GM12872 (cell line): ENCODE measurements around the gene RCC1.

Experiments
- TF ChIP-seq, protein P1 (sequence below): IDR thresholded peaks from 3 replicates; pipeline ENCODE4 v1.5.1; 2011; ENCODE audit warnings: low read depth, mild to moderate bottlenecking, low read length, moderate library complexity; ENCODE audit not compliant: insufficient read depth

Gene RCC1, protein sequence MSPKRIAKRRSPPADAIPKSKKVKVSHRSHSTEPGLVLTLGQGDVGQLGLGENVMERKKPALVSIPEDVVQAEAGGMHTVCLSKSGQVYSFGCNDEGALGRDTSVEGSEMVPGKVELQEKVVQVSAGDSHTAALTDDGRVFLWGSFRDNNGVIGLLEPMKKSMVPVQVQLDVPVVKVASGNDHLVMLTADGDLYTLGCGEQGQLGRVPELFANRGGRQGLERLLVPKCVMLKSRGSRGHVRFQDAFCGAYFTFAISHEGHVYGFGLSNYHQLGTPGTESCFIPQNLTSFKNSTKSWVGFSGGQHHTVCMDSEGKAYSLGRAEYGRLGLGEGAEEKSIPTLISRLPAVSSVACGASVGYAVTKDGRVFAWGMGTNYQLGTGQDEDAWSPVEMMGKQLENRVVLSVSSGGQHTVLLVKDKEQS

DNA sequence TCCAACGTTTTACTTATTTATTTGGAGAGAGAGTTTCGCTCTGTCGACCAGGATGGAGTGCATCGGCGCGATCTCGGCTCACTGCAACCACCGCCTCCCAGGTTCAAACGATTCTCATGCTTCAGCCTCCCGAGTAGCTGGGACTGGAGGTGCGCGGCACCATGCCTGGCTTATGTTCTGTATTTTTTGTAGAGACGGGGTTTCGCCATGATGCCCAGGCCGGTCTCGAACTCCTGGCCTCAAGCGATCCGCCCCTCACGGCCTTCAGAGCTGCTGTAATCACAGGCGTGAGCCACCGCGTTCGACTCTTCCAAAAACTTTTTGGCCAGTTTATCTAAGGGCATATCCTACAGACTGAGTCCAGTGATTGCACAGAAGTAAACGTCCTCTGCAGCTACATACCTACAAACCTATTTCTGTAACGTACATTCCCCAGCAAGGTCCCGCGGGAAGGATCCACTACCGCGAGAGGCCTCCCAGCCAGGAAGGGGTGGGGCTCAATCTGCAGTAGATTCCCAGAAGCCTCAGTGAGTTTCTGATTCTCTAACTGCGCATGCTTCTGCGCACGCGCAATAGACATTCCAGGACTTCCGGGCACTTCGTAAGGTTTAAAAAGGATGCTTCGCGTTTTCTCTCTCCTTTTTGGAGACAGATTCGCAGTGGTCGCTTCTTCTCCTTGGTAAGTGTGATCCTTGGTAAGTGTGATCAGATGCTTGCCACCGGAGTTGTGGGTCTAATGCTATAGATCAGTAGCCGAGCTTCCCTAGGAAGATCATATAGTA lies at the start of gene RCC1:
TSS of gene RCC1 (plus strand) at position 638 of the 782 bp plus-strand sequence. CDS start 23,824 bp downstream, outside the sequence.
- TF ChIP-seq, protein P1, sequence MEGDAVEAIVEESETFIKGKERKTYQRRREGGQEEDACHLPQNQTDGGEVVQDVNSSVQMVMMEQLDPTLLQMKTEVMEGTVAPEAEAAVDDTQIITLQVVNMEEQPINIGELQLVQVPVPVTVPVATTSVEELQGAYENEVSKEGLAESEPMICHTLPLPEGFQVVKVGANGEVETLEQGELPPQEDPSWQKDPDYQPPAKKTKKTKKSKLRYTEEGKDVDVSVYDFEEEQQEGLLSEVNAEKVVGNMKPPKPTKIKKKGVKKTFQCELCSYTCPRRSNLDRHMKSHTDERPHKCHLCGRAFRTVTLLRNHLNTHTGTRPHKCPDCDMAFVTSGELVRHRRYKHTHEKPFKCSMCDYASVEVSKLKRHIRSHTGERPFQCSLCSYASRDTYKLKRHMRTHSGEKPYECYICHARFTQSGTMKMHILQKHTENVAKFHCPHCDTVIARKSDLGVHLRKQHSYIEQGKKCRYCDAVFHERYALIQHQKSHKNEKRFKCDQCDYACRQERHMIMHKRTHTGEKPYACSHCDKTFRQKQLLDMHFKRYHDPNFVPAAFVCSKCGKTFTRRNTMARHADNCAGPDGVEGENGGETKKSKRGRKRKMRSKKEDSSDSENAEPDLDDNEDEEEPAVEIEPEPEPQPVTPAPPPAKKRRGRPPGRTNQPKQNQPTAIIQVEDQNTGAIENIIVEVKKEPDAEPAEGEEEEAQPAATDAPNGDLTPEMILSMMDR = no peak

DNA sequence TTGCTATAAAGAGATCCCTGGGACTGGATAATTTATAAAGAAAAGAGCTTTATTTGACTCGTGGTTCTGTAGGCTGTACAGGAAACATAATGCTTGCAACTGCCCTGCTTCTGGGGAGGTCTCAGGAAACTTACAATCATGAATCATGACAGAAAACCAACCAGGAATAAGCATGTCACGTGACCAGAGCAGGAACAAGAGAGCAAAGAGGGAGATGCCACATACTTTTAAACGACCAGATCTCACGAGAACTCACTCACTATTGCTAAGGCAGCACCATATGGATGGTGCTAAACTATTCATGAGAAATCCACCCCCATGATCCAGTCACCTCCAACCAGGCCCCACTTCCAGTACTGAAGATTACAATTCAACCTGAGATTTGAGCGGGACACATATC lies 49.8 kb upstream of the RCC1 start:
- TF ChIP-seq, protein P1 = no peak

DNA sequence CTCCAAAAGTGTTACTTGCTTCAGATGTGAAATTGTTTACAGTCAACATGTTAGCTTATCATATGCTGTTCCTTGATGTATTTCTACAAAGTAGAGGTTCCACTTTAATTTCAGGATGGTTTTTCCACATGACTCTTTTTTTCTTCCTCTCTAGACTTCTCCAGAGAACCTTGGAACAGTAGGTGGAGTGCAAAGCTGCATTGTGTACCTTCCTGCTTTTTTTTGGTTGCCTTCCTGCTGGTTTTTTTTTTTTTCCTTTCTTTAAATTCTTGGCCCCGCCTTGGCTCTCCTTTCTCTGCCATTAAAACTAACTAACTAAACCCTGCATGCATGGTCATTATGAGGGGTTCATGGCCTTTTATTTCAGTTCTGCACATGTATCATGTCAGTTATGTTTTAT lies 48.2 kb upstream of the RCC1 start:
- TF ChIP-seq, protein P1 = no peak

DNA sequence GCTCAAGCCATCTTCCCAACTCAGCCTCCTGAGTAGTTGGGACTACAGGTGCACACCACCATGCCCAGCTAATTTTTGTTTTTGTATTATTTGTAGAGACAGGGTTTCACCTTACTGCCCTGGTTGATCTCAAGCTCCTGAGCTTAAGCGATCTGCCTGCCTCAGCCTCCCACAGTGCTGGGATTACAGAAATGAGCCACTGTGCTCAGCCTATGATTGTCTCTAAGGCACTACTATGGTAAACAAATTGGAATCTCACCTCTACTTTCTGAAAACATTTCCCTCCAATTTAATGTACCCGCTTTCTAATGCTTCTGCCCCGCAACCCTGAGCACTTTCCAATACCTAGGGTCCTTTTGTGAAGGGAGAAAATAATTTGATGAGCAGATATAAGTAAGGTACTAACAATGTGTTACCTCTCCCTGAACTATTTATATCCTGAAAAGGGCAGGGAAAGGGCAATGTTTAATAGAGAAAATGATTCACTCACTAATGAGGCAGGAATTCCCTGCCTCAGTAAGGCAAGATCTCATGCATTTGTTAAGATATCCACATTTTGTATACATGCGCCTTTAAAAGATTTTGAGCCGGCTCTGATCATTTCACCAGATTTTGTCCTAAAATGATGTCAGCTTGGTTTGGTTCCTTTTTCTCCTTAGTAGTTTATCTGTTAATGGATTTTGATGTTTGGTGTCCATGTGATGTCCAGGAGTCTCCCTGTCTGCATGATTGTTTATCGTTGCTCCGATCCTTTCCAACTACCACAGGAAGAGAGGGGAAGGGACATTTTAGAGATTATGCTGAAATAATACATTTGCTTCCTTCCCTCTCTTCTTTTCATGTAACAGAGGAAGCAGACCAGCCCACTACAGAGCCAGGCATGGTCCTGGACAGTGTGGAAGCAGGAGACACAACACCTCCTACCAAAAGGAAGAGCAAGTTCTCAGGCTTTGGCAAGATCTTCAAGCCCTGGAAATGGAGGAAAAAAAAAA lies 47.3 kb upstream of the RCC1 start:
- TF ChIP-seq, protein P1 = no peak

DNA sequence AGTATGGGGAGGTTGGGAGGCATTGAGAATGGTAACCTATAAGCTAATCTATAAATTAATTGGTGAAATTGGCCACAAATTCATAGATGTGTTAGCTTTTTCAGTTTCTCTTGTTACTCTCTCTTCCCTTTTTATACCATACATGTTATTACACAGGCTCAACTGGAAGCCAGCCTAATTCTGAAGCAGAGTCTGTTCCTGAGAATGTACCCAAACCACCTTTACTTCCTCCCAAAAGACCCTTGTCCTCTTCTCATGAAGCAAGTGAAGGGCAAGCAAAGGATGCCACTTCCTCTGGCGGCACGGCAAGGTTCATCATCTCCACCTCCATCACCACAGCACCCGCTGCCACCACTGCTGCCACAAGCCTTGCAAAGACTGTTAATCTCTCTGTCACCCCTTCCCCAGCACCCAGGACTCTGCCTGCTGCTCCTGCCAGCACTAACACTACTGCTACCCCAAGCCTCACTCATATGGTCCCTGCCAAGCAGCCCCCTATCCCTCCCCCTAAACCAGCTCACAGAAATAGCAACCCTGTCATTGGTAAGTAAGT lies 39.5 kb upstream of the RCC1 start:
- TF ChIP-seq, protein P1 = no peak

DNA sequence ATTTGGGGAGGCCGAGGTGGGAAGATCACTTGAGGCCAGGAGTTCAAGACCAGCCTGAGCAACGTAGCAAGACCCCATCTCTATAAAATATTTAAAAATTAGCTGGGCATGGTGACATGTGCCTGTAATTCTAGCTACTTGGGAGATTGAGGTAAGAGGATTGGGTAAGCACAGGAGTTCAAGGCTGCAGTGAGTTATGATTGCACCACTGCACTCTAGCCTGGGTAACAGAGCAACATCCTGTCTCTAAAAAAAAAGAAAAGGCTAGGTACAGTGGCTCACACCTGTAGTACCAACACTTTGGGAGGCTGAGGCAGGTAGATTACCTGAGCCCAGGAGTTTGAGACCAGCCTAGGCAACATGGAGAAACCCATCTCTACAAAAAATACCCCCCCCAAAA lies 35.7 kb upstream of the RCC1 start:
- TF ChIP-seq, protein P1 = no peak
